GM19463 (cell line): Measurements from ENCODE around the gene ANKRD44.

Source experiments
- ATAC-seq: cut with Tn5 transposase; IDR thresholded peaks from one replicate; pipeline ENCODE4 v1.9.1; 2021; ENCODE audit warnings: mild to moderate bottlenecking, moderate library complexity; ENCODE audit not compliant: unreplicated experiment

The ANKRD44 gene

GRCh38 chr2:196939371-196939770, 371.2 kb downstream of the ANKRD44 start:
- no peak for ATAC-seq
